ENCODE data around the gene DNAI1. TPM values are rescaled to one million over a fixed set of nuclear protein-coding genes. Genes with fewer than 3 reads are reported as not detected.

Gene DNAI1
- total and polyA plus RNA-seq, 12 donors = 0.06 to 1.4 (median 0.28) TPM; not detected in 7

- intact Hi-C loops (cut with DNase I) = loop anchor here (2.0 to 5.0 kb wide), 3 partner anchors 64 to 99 kb away; no protein-coding TSS in a partner anchor
- no peak overlapping the region for H3K27ac ChIP-seq
Measured at GRCh38 chr9:34501372-34501771, 42.8 kb downstream of the DNAI1 start.

DNA sequence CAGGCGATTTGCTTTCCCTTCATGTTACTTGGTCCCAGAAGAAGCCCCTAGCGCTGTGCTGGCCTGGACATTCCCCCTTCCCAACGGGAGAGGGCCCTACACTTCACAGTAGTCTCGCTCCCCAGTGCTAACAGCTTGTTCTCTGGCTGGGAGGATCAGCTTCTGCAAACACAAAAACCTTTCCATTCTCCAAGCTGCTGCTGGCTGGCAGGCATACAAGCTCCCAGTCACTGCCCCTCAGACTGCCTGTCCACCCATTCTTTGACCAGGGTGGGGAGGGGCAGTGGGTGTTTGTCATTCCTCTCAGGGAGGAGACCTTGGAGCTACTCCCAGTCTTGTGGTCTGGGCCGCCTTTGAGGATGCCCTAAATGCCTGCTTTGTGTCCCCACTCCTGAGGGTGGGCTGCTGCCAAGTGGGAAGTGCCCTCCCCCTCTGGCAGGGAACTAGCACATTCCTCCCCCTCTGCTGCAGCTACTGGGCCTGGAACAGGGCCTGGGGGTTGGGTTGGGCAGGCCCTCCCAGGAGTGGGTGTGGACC is 43.4 kb downstream of the DNAI1 start:
- 37 to 100% (median 43%) methylated on average over 1 to 5 of the region's 5 CpGs for WGBS, 4 donors
- Histone ChIP-seq H3K4me3 (no peak overlapping the region), H3K27me3 (no peaks in the 10 kb centered on the region), H3K9me3 (replicated peaks in 1 of 3) (no peaks in the 10 kb centered on the region), H3K36me3 (replicated peaks in 1 of 2) (no peaks in the 10 kb centered on the region), H3K4me1 (replicated peaks in 1 of 2) (no peaks in the 10 kb centered on the region), H3K27ac (no peak overlapping the region)
- no peak for DNase-seq
- no peak for TF ChIP-seq POLR2A (IDR thresholded peaks at IDR 0.05)
- TF ChIP-seq, protein P1, sequence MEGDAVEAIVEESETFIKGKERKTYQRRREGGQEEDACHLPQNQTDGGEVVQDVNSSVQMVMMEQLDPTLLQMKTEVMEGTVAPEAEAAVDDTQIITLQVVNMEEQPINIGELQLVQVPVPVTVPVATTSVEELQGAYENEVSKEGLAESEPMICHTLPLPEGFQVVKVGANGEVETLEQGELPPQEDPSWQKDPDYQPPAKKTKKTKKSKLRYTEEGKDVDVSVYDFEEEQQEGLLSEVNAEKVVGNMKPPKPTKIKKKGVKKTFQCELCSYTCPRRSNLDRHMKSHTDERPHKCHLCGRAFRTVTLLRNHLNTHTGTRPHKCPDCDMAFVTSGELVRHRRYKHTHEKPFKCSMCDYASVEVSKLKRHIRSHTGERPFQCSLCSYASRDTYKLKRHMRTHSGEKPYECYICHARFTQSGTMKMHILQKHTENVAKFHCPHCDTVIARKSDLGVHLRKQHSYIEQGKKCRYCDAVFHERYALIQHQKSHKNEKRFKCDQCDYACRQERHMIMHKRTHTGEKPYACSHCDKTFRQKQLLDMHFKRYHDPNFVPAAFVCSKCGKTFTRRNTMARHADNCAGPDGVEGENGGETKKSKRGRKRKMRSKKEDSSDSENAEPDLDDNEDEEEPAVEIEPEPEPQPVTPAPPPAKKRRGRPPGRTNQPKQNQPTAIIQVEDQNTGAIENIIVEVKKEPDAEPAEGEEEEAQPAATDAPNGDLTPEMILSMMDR (IDR thresholded peaks at IDR 0.05) = no peak
- intact Hi-C loops (cut with DNase I) = loop anchor here (2.0 to 5.0 kb wide), 3 partner anchors 65 to 100 kb away; no protein-coding TSS in a partner anchor

More at GRCh38 chr9:34501372-34501771, 42.8 kb downstream of the DNAI1 start:
- Histone ChIP-seq H3K9me3 (replicated peaks in 1 of 3) (no peaks in the 10 kb centered on the region), H3K4me1 (replicated peaks in 1 of 2) (no peaks in the 10 kb centered on the region), H3K4me3 (no peak overlapping the region), H3K36me3 (replicated peaks in 1 of 2) (no peaks in the 10 kb centered on the region), H3K27me3 (no peaks in the 10 kb centered on the region)
- TF ChIP-seq POLR2A (IDR thresholded peaks at IDR 0.05) = no peak
- TF ChIP-seq, protein P1 (IDR thresholded peaks at IDR 0.05) = no peak
- 52 to 83% (median 65%) methylated on average over 1 to 2 of the region's 2 CpGs for WGBS, 4 donors
- DNase-seq = no peak

GRCh38 chr9:34502471-34502870 is 43.9 kb downstream of the DNAI1 start:
- TF ChIP-seq POLR2A (IDR thresholded peaks at IDR 0.05) = no peak
- TF ChIP-seq, protein P1 (IDR thresholded peaks at IDR 0.05) = no peak
- no peaks in the 10 kb centered on the region for H3K27me3 ChIP-seq
- intact Hi-C loops (cut with DNase I) = loop anchor here (5.0 kb wide), 2 partner anchors 65 to 100 kb away; no protein-coding TSS in a partner anchor
- 54 to 76% (median 62%) methylated on average over 4 to 10 of the region's 10 CpGs for WGBS, 4 donors
- H3K27ac ChIP-seq = no peak overlapping the region
- no peaks in the 10 kb centered on the region for H3K36me3 ChIP-seq (replicated peaks in 1 of 2)
- H3K9me3 ChIP-seq (replicated peaks in 1 of 3) = no peaks in the 10 kb centered on the region
- H3K4me3 ChIP-seq = no peak overlapping the region
- H3K4me1 ChIP-seq (replicated peaks in 1 of 2) = no peaks in the 10 kb centered on the region
- DNase-seq = no peak

GRCh38 chr9:34502891-34503290 is 44.3 kb downstream of the DNAI1 start:
- intact Hi-C loops (cut with DNase I) = loop anchor here (5.0 kb wide), 2 partner anchors 66 to 101 kb away; no protein-coding TSS in a partner anchor
- TF ChIP-seq, protein P1 (IDR thresholded peaks at IDR 0.05) = no peak
- no peak for TF ChIP-seq POLR2A (IDR thresholded peaks at IDR 0.05)
- Histone ChIP-seq H3K36me3 (replicated peaks in 1 of 2) (no peaks in the 10 kb centered on the region), H3K4me3 (no peak overlapping the region), H3K27ac (no peak overlapping the region), H3K27me3 (no peaks in the 10 kb centered on the region), H3K4me1 (replicated peaks in 1 of 2) (no peaks in the 10 kb centered on the region), H3K9me3 (replicated peaks in 1 of 3) (no peaks in the 10 kb centered on the region)
- no peak for DNase-seq
- WGBS, 4 donors = 73 to 84% (median 78%) methylated on average over 5 to 6 of the region's 6 CpGs
